ENCODE results near the gene HOXD11. TPM values are rescaled to one million over a fixed set of nuclear protein-coding genes. Genes with fewer than 3 reads are reported as not detected.
A peak's percentile ranks its signal among the peaks of the same experiment; 100 is the strongest.

Gene HOXD11
- total RNA-seq, 4 donors from 2014 or later, result 0.88 to 34.6 (median 8.6) TPM; not detected in 1

- H3K4me3 ChIP-seq, result peak within 1 kb of the TSS; percentile 62 to 78
- H3K27ac ChIP-seq, result peak within 1 kb of the TSS; percentile 98 to 99
- no peaks in the 10 kb centered on the region for H3K27me3 ChIP-seq
- H3K4me1 ChIP-seq, result peaks cover 0 to 3% of the 10 kb centered on the region in 2 donors
- H3K9me3 ChIP-seq, result no peaks in the 10 kb centered on the region
- intact Hi-C loops (cut with DNase I; ENCODE audit: low total_unique reads), result loop anchor here (5.0 to 10.0 kb wide), 3 partner anchors 508 to 1136 kb away; partner anchors contain the start of gene NFE2L2
- H3K36me3 ChIP-seq, result no peaks in the 10 kb centered on the region
- DNase-seq, result peak; percentile 88 to 91
- TF ChIP-seq CTCF (IDR thresholded peaks at IDR 0.05), result no peak
- peak; percentile 70 to 80 for TF ChIP-seq POLR2A (IDR thresholded peaks at IDR 0.05)
Observed at GRCh38 chr2:176128982-176129796, 22.1 kb downstream of the HOXD11 start, which contains the start of gene HOXD8. Gene HOXD8 (plus strand): TSS chr2:176129705. CDS start chr2:176130367, 662 bp downstream.

- TF ChIP-seq CTCF (IDR thresholded peaks at IDR 0.05) (no peak), POLR2A (IDR thresholded peaks at IDR 0.05) (peak in 1 of 2 donors; percentile 7)
- Histone ChIP-seq H3K9me3 (no peaks in the 10 kb centered on the region), H3K4me3 (peak overlapping the region; percentile 62 to 78), H3K27me3 (no peaks in the 10 kb centered on the region), H3K36me3 (no peaks in the 10 kb centered on the region), H3K27ac (peak overlapping the region; percentile 98 to 99), H3K4me1 (peaks cover 0 to 9% of the 10 kb centered on the region in 2 donors)
- intact Hi-C loops (cut with DNase I; ENCODE audit: low total_unique reads), result loop anchor here (5.0 to 10.0 kb wide), 3 partner anchors 508 to 1135 kb away; partner anchors contain the start of gene NFE2L2
- DNase-seq, result no peak
Observed at GRCh38 chr2:176129813-176130146, 22.7 kb downstream of the HOXD11 start.

- TF ChIP-seq CTCF (IDR thresholded peaks at IDR 0.05) (peak in 1 of 4 experiments; percentile 13), POLR2A (IDR thresholded peaks at IDR 0.05) (peak; percentile 20 to 65)
- Histone ChIP-seq H3K4me1 (peaks cover 0 to 15% of the 10 kb centered on the region in 2 donors), H3K27me3 (no peaks in the 10 kb centered on the region), H3K36me3 (no peaks in the 10 kb centered on the region), H3K27ac (peak overlapping the region; percentile 98 to 99), H3K9me3 (no peaks in the 10 kb centered on the region), H3K4me3 (peak overlapping the region; percentile 62 to 78)
- peak; percentile 85 to 92 for DNase-seq
- intact Hi-C loops (cut with DNase I; ENCODE audit: low total_unique reads), result no loop called here
Observed at GRCh38 chr2:176130147-176130956, 23.3 kb downstream of the HOXD11 start.

GRCh38 chr2:176130957-176131847 is 24.1 kb downstream of the HOXD11 start:
- Histone ChIP-seq H3K36me3 (no peaks in the 10 kb centered on the region), H3K4me3 (peak overlapping the region; percentile 62 to 78), H3K27ac (peak overlapping the region; percentile 98 to 99), H3K9me3 (no peaks in the 10 kb centered on the region), H3K27me3 (no peaks in the 10 kb centered on the region), H3K4me1 (peaks cover 0 to 15% of the 10 kb centered on the region in 2 donors)
- no peak for DNase-seq
- TF ChIP-seq POLR2A (IDR thresholded peaks at IDR 0.05), result no peak
- intact Hi-C loops (cut with DNase I; ENCODE audit: low total_unique reads), result no loop called here

- Histone ChIP-seq H3K27ac (peak overlapping the region; percentile 98 to 99), H3K36me3 (no peaks in the 10 kb centered on the region), H3K27me3 (no peaks in the 10 kb centered on the region), H3K4me3 (peak overlapping the region; percentile 62 to 78), H3K4me1 (peaks cover 0 to 15% of the 10 kb centered on the region in 2 donors), H3K9me3 (no peaks in the 10 kb centered on the region)
- DNase-seq, result no peak
- intact Hi-C loops (cut with DNase I; ENCODE audit: low total_unique reads), result no loop called here
- no peak for TF ChIP-seq POLR2A (IDR thresholded peaks at IDR 0.05)
- TF ChIP-seq CTCF (IDR thresholded peaks at IDR 0.05), result no peak
Observed at GRCh38 chr2:176131848-176132158, 24.7 kb downstream of the HOXD11 start.
